NCI-H2081 (cell line): ENCODE measurements around the gene RSRC2.
"Not testable (repeated sequence)": the region's sequence is repeated elsewhere in the genome, so short reads cannot be mapped to it uniquely, and the experiment has no call there.

Source experiments
- DNase-seq, 2 experiments: peaks; one replicate each; lab custom pipeline; 2025; lab: John Stamatoyannopoulos, UW

Gene RSRC2

GRCh38 chr12:122517877-122518276 lies 8.9 kb downstream of the RSRC2 start:
- DNase-seq = no peak

- no peak for DNase-seq
Observed at GRCh38 chr12:122516544-122517361, 10.0 kb downstream of the RSRC2 start.

- no peak for DNase-seq
Observed at GRCh38 chr12:122515275-122515674, 11.5 kb downstream of the RSRC2 start.

GRCh38 chr12:122513660-122514059 lies 13.1 kb downstream of the RSRC2 start:
- no peak for DNase-seq

GRCh38 chr12:122513028-122513427 lies 13.7 kb downstream of the RSRC2 start:
- not testable (repeated sequence) for DNase-seq

GRCh38 chr12:122508163-122508562 lies 18.6 kb downstream of the RSRC2 start:
- DNase-seq = no peak

- no peak for DNase-seq
Observed at GRCh38 chr12:122506393-122506938, 20.3 kb downstream of the RSRC2 start.

GRCh38 chr12:122505419-122506051 lies 21.2 kb downstream of the RSRC2 start:
- DNase-seq = no peak

- DNase-seq = no peak
Observed at GRCh38 chr12:122503783-122504590, 22.7 kb downstream of the RSRC2 start.

- no peak for DNase-seq
Observed at GRCh38 chr12:122503147-122503751, 23.5 kb downstream of the RSRC2 start.

GRCh38 chr12:122501489-122501989 lies 25.2 kb downstream of the RSRC2 start:
- no peak for DNase-seq

- DNase-seq = peak; percentile 97 to 99
Observed at GRCh38 chr12:122500685-122501488, 25.8 kb downstream of the RSRC2 start, which contains the start of gene ZCCHC8. Gene ZCCHC8 (minus strand): TSS chr12:122500932. CDS start chr12:122500840, 92 bp downstream.

- DNase-seq = peak; percentile 60 to 82
Observed at GRCh38 chr12:122499991-122500684, 26.6 kb downstream of the RSRC2 start.

- DNase-seq = no peak
Observed at GRCh38 chr12:122495258-122495657, 31.5 kb downstream of the RSRC2 start.

- DNase-seq = not testable (repeated sequence)
Observed at GRCh38 chr12:122493222-122493621, 33.5 kb downstream of the RSRC2 start.

- no peak for DNase-seq
Observed at GRCh38 chr12:122491991-122492390, 34.7 kb downstream of the RSRC2 start.

- no peak for DNase-seq
Observed at GRCh38 chr12:122489038-122489437, 37.7 kb downstream of the RSRC2 start.

- DNase-seq = not testable (repeated sequence)
Observed at GRCh38 chr12:122487807-122488206, 38.9 kb downstream of the RSRC2 start.

GRCh38 chr12:122486805-122487426 lies 39.8 kb downstream of the RSRC2 start:
- no peak for DNase-seq

GRCh38 chr12:122486360-122486759 lies 40.4 kb downstream of the RSRC2 start:
- not testable (repeated sequence) for DNase-seq
